Liver (tissue), 9 donors: ENCODE results near the gene RCVRN. TPM values are rescaled to one million over a fixed set of nuclear protein-coding genes. Genes with fewer than 3 reads are reported as not detected.

ENCODE experiments used
- DNase-seq: peaks from one replicate; pipeline ENCODE4 v3.0.0-alpha.2; 2017; ENCODE audit warnings: low spot score
- H3K27ac ChIP-seq, 2 donors: one replicate each; pipeline ENCODE4 v1.7.0; 2013; ENCODE audit warnings: inconsistent platforms in 2 of 2, low read length in 2 of 2, control low read depth in 1 of 2, low read depth in 1 of 2, mild to moderate bottlenecking in 1 of 2
- H3K27me3 ChIP-seq, 4 donors: one replicate each; pipeline versions ENCODE4 v1.6.1 to v1.7.0; 2013; ENCODE audit warnings: low read length in 3 of 4, inconsistent platforms in 1 of 4, mild to moderate bottlenecking in 1 of 4, moderate library complexity in 1 of 4; ENCODE audit not compliant: control insufficient read depth in 4 of 4, insufficient read depth in 4 of 4
- H3K36me3 ChIP-seq, 4 donors: one replicate each; pipeline versions ENCODE4 v1.6.1 to v1.7.0; 2013; ENCODE audit warnings: low read length in 3 of 4, mild to moderate bottlenecking in 3 of 4, low read depth in 1 of 4, moderate library complexity in 1 of 4; ENCODE audit not compliant: control insufficient read depth in 4 of 4, insufficient read depth in 3 of 4
- H3K4me1 ChIP-seq, 4 donors: one replicate each; pipeline versions ENCODE4 v1.6.1 to v1.7.0; 2013; ENCODE audit warnings: low read length in 3 of 4, mild to moderate bottlenecking in 3 of 4, moderate library complexity in 1 of 4; ENCODE audit not compliant: control insufficient read depth in 4 of 4, insufficient read depth in 4 of 4
- H3K4me3 ChIP-seq, 3 donors: one replicate each; pipeline versions ENCODE4 v1.6.1 to v1.7.0; 2013; ENCODE audit warnings: low read length in 3 of 3, control low read depth in 1 of 3, low read depth in 1 of 3, mild to moderate bottlenecking in 1 of 3
- H3K9ac ChIP-seq, 2 donors: one replicate each; pipeline ENCODE4 v1.7.0; 2013; ENCODE audit warnings: low read length in 2 of 2, mild to moderate bottlenecking in 2 of 2, moderate library complexity in 2 of 2, control low read depth in 1 of 2, low read depth in 1 of 2
- H3K9me3 ChIP-seq, 4 donors: one replicate each; pipeline versions ENCODE4 v1.6.1 to v1.7.0; 2013; ENCODE audit warnings: low read length in 3 of 4; ENCODE audit not compliant: control insufficient read depth in 4 of 4
- EGR1 ChIP-seq, 2 donors: IDR thresholded peaks; 2 replicates each; pipeline ENCODE4 v1.6.1; 2016 to 2018; ENCODE audit warnings: antibody characterized with exemption in 2 of 2, low read depth in 2 of 2
- FOXA1 ChIP-seq: IDR thresholded peaks from 2 replicates; pipeline ENCODE4 v1.6.1; 2016; ENCODE audit warnings: antibody characterized with exemption
- FOXA2 ChIP-seq: IDR thresholded peaks from 2 replicates; pipeline ENCODE4 v1.6.1; 2016; ENCODE audit warnings: antibody characterized with exemption
- GABPA ChIP-seq, 2 donors: IDR thresholded peaks in 1 of 2; conservative IDR thresholded peaks in 1 of 2; 2 replicates each; pipeline ENCODE4 v1.6.1; 2016; ENCODE audit warnings: antibody characterized with exemption in 2 of 2, mild to moderate bottlenecking in 1 of 2, moderate library complexity in 1 of 2
- HNF4A ChIP-seq, 2 donors: conservative IDR thresholded peaks; 2 replicates each; pipeline ENCODE4 v1.6.1; 2016; ENCODE audit warnings: antibody characterized with exemption in 2 of 2, mild to moderate bottlenecking in 2 of 2
- JUND ChIP-seq, 2 donors: IDR thresholded peaks; 2 replicates each; pipeline ENCODE4 v1.6.1; 2016; ENCODE audit warnings: antibody characterized with exemption in 2 of 2
- REST ChIP-seq: IDR thresholded peaks from 2 replicates; pipeline ENCODE4 v1.6.1; 2016; ENCODE audit warnings: antibody characterized with exemption, mild to moderate bottlenecking
- RXRA ChIP-seq, 2 donors: IDR thresholded peaks; 2 replicates each; pipeline ENCODE4 v1.6.1; 2017 to 2018; ENCODE audit warnings: antibody characterized with exemption in 2 of 2, mild to moderate bottlenecking in 1 of 2
- TAF1 ChIP-seq: conservative IDR thresholded peaks from 2 replicates; pipeline ENCODE4 v1.6.1; 2016; ENCODE audit warnings: antibody characterized with exemption, mild to moderate bottlenecking
- ZBTB33 ChIP-seq: IDR thresholded peaks from 2 replicates; pipeline ENCODE4 v1.6.1; 2016; ENCODE audit warnings: antibody characterized with exemption
- WGBS: extraction: QIAGEN DNeasy Blood & Tissue Kit; methylation state at CpG from one replicate; pipeline ENCODE4 v1.1.7; 2013; 5-methylcytosine and 5-hydroxymethylcytosine counted together
- polyA plus RNA-seq, 2 donors: library from polyadenylated mRNA; stranded (reverse) in 1 of 2; unstranded in 1 of 2; fragments of 200-250 nt in 1 of 2; fragments of >200 nt in 1 of 2; fragmentation: Nextera tagmentation in 1 of 2; extraction: Ambion mirVana in 1 of 2; gene quantifications; one replicate each; pipeline versions ENCODE4 v1.2.1 to v1.2.3, GENCODE V29; 2013 to 2015
- total RNA-seq, 2 donors: library from RNA; depleted of rRNA; stranded (reverse); fragments of >200 nt; gene quantifications; one replicate each; pipeline ENCODE4 v1.2.3, GENCODE V29; 2014
- TF ChIP-seq, protein P1 (sequence below): IDR thresholded peaks from 2 replicates; pipeline ENCODE4 v1.6.1; 2016; ENCODE audit warnings: antibody characterized with exemption
- TF ChIP-seq, protein P2 (sequence below): fragments of 150-350 bp; IDR thresholded peaks from 2 replicates; pipeline ENCODE4 v1.5.1; 2017; ENCODE audit warnings: improper control_type of control experiment, low read depth, low read length; ENCODE audit not compliant: missing input control
- TF ChIP-seq, protein P3 (sequence below): IDR thresholded peaks from 2 replicates; pipeline ENCODE4 v1.6.1; 2016; ENCODE audit warnings: antibody characterized with exemption
- donor health status: healthy.
- donor health status: healthy.
- donor health status: healthy.
- donor health status: healthy.
- donor health status: healthy.

Gene RCVRN
- total and polyA plus RNA-seq, 4 donors: not detected

DNA sequence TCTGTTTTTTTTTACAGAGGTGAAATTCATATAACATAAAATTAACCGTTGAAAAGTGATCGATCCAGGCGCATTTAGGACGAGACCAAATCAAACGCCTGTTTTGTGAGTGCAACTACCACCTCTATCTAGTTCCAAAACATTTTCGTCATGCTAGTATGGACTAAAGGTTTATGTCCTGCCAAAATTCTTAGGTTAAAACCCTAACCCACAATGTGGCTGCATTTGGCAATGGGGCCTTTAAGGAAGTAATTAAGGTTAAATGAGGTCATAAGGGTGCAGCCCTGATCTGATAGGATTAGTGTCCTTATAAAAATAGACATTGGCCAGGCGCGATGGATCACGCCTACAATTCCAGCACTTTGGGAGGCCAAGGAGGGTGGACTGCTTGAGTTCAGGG lies 32.8 kb upstream of the RCVRN start:
- TF ChIP-seq FOXA2 (no peak), GABPA (IDR thresholded peaks at IDR 0.05 in 1 of 2, conservative IDR thresholded peaks at IDR 0.05 in 1 of 2) (no peak), JUND (IDR thresholded peaks at IDR 0.05) (no peak), ZBTB33 (no peak), EGR1 (IDR thresholded peaks at IDR 0.05; ENCODE audit: low read depth in 2 of 2) (no peak)
- TF ChIP-seq, protein P1, sequence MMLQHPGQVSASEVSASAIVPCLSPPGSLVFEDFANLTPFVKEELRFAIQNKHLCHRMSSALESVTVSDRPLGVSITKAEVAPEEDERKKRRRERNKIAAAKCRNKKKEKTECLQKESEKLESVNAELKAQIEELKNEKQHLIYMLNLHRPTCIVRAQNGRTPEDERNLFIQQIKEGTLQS: no peak
- Histone ChIP-seq H3K9ac (no peak overlapping the region), H3K4me3 (no peak overlapping the region), H3K27ac (no peak overlapping the region), H3K36me3 (peaks cover 0 to 2% (median 0%) of the 10 kb centered on the region in 4 donors), H3K4me1 (no peaks in the 10 kb centered on the region), H3K9me3 (peaks cover 0 to 3% (median under 1%) of the 10 kb centered on the region in 4 donors), H3K27me3 (peaks cover 0 to 6% (median 2%) of the 10 kb centered on the region in 4 donors)
- no peak for DNase-seq
- WGBS: 93% methylated on average over 9 of the region's 9 CpGs

- TF ChIP-seq, protein P2, sequence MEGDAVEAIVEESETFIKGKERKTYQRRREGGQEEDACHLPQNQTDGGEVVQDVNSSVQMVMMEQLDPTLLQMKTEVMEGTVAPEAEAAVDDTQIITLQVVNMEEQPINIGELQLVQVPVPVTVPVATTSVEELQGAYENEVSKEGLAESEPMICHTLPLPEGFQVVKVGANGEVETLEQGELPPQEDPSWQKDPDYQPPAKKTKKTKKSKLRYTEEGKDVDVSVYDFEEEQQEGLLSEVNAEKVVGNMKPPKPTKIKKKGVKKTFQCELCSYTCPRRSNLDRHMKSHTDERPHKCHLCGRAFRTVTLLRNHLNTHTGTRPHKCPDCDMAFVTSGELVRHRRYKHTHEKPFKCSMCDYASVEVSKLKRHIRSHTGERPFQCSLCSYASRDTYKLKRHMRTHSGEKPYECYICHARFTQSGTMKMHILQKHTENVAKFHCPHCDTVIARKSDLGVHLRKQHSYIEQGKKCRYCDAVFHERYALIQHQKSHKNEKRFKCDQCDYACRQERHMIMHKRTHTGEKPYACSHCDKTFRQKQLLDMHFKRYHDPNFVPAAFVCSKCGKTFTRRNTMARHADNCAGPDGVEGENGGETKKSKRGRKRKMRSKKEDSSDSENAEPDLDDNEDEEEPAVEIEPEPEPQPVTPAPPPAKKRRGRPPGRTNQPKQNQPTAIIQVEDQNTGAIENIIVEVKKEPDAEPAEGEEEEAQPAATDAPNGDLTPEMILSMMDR: no peak
- TF ChIP-seq JUND (IDR thresholded peaks at IDR 0.05): no peak
- TF ChIP-seq HNF4A (conservative IDR thresholded peaks at IDR 0.05): no peak
- no peaks in the 10 kb centered on the region for H3K4me1 ChIP-seq
- WGBS: 79% methylated on average over 13 of the region's 13 CpGs
- H3K36me3 ChIP-seq: peaks cover 0 to 2% (median 0%) of the 10 kb centered on the region in 4 donors
- H3K27me3 ChIP-seq: peaks cover 0 to 6% (median 2%) of the 10 kb centered on the region in 4 donors
- H3K4me3 ChIP-seq: no peak overlapping the region
- DNase-seq: no peak
- no peak overlapping the region for H3K9ac ChIP-seq
- H3K27ac ChIP-seq: no peak overlapping the region
- peaks cover 0 to 3% (median under 1%) of the 10 kb centered on the region in 4 donors for H3K9me3 ChIP-seq
Observed at GRCh38 chr17:9937241-9937761, 32.2 kb upstream of the RCVRN start.

DNA sequence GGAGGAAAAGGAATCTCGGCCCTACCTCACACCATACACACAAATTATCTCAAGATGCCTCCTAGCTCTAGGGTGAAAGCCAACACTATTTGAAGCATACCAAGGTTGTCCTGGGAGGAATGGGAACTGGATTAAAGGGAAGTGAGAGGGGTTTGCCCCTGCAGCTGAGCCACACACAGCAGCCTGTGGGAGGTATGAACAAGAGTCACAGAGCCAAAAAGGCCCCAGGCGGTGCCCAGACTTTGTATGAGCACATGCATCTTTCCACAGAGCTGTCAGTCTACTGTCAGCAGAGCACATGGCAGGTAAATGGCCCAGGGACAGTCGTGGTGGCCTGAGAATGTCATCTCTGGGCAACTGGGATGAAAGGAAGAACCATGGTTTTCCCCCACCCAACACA lies 31.0 kb upstream of the RCVRN start:
- Histone ChIP-seq H3K9ac (no peak overlapping the region), H3K9me3 (peaks cover 0 to 3% (median under 1%) of the 10 kb centered on the region in 4 donors), H3K36me3 (peaks cover 0 to 2% (median 0%) of the 10 kb centered on the region in 4 donors), H3K4me1 (no peaks in the 10 kb centered on the region), H3K4me3 (no peak overlapping the region), H3K27ac (no peak overlapping the region), H3K27me3 (peaks cover 0 to 6% (median 2%) of the 10 kb centered on the region in 4 donors)
- no peak for TF ChIP-seq JUND (IDR thresholded peaks at IDR 0.05)
- no peak for TF ChIP-seq TAF1
- no peak for TF ChIP-seq RXRA (IDR thresholded peaks at IDR 0.05)
- TF ChIP-seq REST: no peak
- no peak for TF ChIP-seq FOXA1
- TF ChIP-seq ZBTB33: no peak
- TF ChIP-seq GABPA (IDR thresholded peaks at IDR 0.05 in 1 of 2, conservative IDR thresholded peaks at IDR 0.05 in 1 of 2): no peak
- TF ChIP-seq, protein P3, sequence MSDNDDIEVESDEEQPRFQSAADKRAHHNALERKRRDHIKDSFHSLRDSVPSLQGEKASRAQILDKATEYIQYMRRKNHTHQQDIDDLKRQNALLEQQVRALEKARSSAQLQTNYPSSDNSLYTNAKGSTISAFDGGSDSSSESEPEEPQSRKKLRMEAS: no peak
- DNase-seq: no peak
- WGBS: 67% methylated on average over 3 of the region's 3 CpGs
